Esophagus squamous epithelium (tissue), 5 donors: ENCODE data around the gene ARID5B. TPM values are rescaled to one million over a fixed set of nuclear protein-coding genes. Genes with fewer than 3 reads are reported as not detected.

ENCODE experiments used
- DNase-seq: peaks from one replicate; lab custom pipeline; 2025; lab: John Stamatoyannopoulos, UW
- H3K27ac ChIP-seq, 4 donors: fragments of 200-600 bp; sonication (generic); one replicate each; pipeline ENCODE4 v1.5.1; 2016 to 2019; ENCODE audit warnings: mild to moderate bottlenecking in 1 of 4
- H3K27me3 ChIP-seq, 4 donors: fragments of 200-600 bp; sonication (generic); 1 replicate in 3 of 4; 2 replicates in 1 of 4; pipeline versions ENCODE4 v1.5.1 to v1.6.0; 2017 to 2021; ENCODE audit warnings: antibody characterized with exemption in 1 of 4
- H3K36me3 ChIP-seq, 3 donors: fragments of 200-600 bp; sonication (generic); one replicate each; pipeline ENCODE4 v1.5.1; 2016 to 2019
- H3K4me1 ChIP-seq, 3 donors: fragments of 200-600 bp; sonication (generic); one replicate each; pipeline ENCODE4 v1.5.1; 2017 to 2019
- H3K4me3 ChIP-seq, 4 donors: fragments of 200-600 bp; sonication (generic); 1 replicate in 3 of 4; 2 replicates in 1 of 4; pipeline ENCODE4 v1.5.1; 2016 to 2019; ENCODE audit warnings: mild to moderate bottlenecking in 2 of 4, moderate library complexity in 1 of 4
- H3K9me3 ChIP-seq, 3 donors: fragments of 200-600 bp; sonication (generic); one replicate each; pipeline ENCODE4 v1.5.1; 2016 to 2019
- CTCF ChIP-seq, 6 experiments: fragments of 450-650 bp in 4 of 6; fragments of 200-600 bp in 2 of 6; sonication (generic) in 2 of 6; IDR thresholded peaks; one replicate each; pipeline ENCODE4 v1.5.1; 2016 to 2019; ENCODE audit warnings: antibody characterized with exemption in 6 of 6, mild to moderate bottlenecking in 4 of 6, moderate library complexity in 4 of 6
- POLR2A ChIP-seq, 4 donors: fragments of 450-650 bp; IDR thresholded peaks; one replicate each; pipeline ENCODE4 v1.6.1; 2017; ENCODE audit warnings: antibody characterized with exemption in 4 of 4, mild to moderate bottlenecking in 4 of 4, moderate library complexity in 3 of 4
- WGBS, 2 donors: methylation state at CpG; one replicate each; pipeline ENCODE4 v1.1.5; 2018; 5-methylcytosine and 5-hydroxymethylcytosine counted together
- intact Hi-C: fragments of 100-400 bp; cut with DNase I; formaldehyde crosslinking; loops from one replicate; pipeline ENCODE4 v1.15.0; 2022
- total RNA-seq, 4 donors: library from RNA; depleted of rRNA; stranded (reverse); fragments of >200 nt; gene quantifications; one replicate each; pipeline ENCODE4 v1.1.0, GENCODE V29; 2016
- donor health status: DM: yes; HTN: yes; CAD: no.

The ARID5B gene
- total RNA-seq, 4 donors from 2014 or later = 18.0 to 38.1 (median 30.2) TPM

- H3K4me1 ChIP-seq = peaks cover 10 to 57% (median 18%) of the 10 kb centered on the region in 3 donors
- peak overlapping the region in 2 of 4 donors; percentile 7 to 47 for H3K27ac ChIP-seq
- no peak overlapping the region for H3K4me3 ChIP-seq
- peaks cover 0 to 5% (median 0%) of the 10 kb centered on the region in 3 donors for H3K36me3 ChIP-seq
- H3K9me3 ChIP-seq = no peaks in the 10 kb centered on the region
- intact Hi-C loops = no loop called here
- no peak for DNase-seq
- no peak for TF ChIP-seq CTCF (IDR thresholded peaks at IDR 0.05)
- no peak for TF ChIP-seq POLR2A (IDR thresholded peaks at IDR 0.05)
- WGBS, 2 donors = 66 to 73% methylated on average over 3 of the region's 3 CpGs
- no peaks in the 10 kb centered on the region for H3K27me3 ChIP-seq
Measured at GRCh38 chr10:61907587-61907986, 6.1 kb downstream of the ARID5B start.

GRCh38 chr10:61910226-61910805 is 8.8 kb downstream of the ARID5B start:
- no peaks in the 10 kb centered on the region for H3K9me3 ChIP-seq
- H3K4me3 ChIP-seq = no peak overlapping the region
- H3K36me3 ChIP-seq = peaks cover 0 to 25% (median 0%) of the 10 kb centered on the region in 3 donors
- H3K27ac ChIP-seq = no peak overlapping the region
- no peaks in the 10 kb centered on the region for H3K27me3 ChIP-seq
- peaks cover 0 to 41% (median 12%) of the 10 kb centered on the region in 3 donors for H3K4me1 ChIP-seq
- 89 to 92% methylated on average over 6 of the region's 6 CpGs for WGBS, 2 donors
- TF ChIP-seq CTCF (IDR thresholded peaks at IDR 0.05) (no peak), POLR2A (IDR thresholded peaks at IDR 0.05) (no peak)
- no peak for DNase-seq
- intact Hi-C loops = no loop called here

- H3K27me3 ChIP-seq = no peaks in the 10 kb centered on the region
- no peaks in the 10 kb centered on the region for H3K9me3 ChIP-seq
- no peak overlapping the region for H3K27ac ChIP-seq
- DNase-seq = no peak
- peaks cover 0 to 29% (median 0%) of the 10 kb centered on the region in 3 donors for H3K36me3 ChIP-seq
- intact Hi-C loops = no loop called here
- WGBS, 2 donors = 76 to 85% methylated on average over 2 of the region's 2 CpGs
- TF ChIP-seq CTCF (IDR thresholded peaks at IDR 0.05) (no peak), POLR2A (IDR thresholded peaks at IDR 0.05) (no peak)
- H3K4me1 ChIP-seq = peaks cover 0 to 35% (median 11%) of the 10 kb centered on the region in 3 donors
- no peak overlapping the region for H3K4me3 ChIP-seq
Measured at GRCh38 chr10:61910894-61911293, 9.4 kb downstream of the ARID5B start.

GRCh38 chr10:61911425-61911824 is 9.9 kb downstream of the ARID5B start:
- TF ChIP-seq CTCF (IDR thresholded peaks at IDR 0.05) (no peak), POLR2A (IDR thresholded peaks at IDR 0.05) (no peak)
- 78 to 80% methylated on average over 5 of the region's 5 CpGs for whole genome bisulfite sequencing, 2 donors
- intact Hi-C loops = no loop called here
- DNase-seq = no peak
- Histone ChIP-seq H3K4me3 (no peak overlapping the region), H3K9me3 (no peaks in the 10 kb centered on the region), H3K27me3 (no peaks in the 10 kb centered on the region), H3K27ac (no peak overlapping the region), H3K4me1 (peaks cover 0 to 30% (median 11%) of the 10 kb centered on the region in 3 donors), H3K36me3 (peaks cover 0 to 29% (median 0%) of the 10 kb centered on the region in 3 donors)

DNA sequence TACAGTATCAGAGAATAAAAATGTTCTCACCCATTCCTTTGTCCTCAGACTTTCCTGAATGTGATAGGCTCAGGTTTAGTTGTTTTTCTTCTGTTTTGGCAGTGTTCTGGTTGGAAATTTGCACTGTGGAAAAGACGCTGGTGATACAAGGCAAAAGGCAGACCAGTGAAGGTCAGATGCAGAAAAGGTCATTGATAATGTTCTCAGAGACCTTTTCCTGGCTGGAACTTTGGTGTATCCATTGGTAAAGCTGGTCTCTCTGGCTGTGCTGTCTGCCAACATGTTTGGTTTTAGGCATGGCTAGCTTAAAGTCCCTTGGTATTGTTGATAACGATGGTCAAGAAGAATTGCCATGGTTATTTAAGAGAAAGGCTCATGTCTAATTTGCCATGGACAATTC is 11.5 kb downstream of the ARID5B start:
- Histone ChIP-seq H3K36me3 (peaks cover 0 to 29% (median 0%) of the 10 kb centered on the region in 3 donors), H3K27ac (no peak overlapping the region), H3K27me3 (no peaks in the 10 kb centered on the region), H3K9me3 (no peaks in the 10 kb centered on the region), H3K4me1 (peaks cover 0 to 19% (median 11%) of the 10 kb centered on the region in 3 donors), H3K4me3 (no peak overlapping the region)
- WGBS, 2 donors = 86 to 87% methylated on average over 2 of the region's 2 CpGs
- intact Hi-C loops = no loop called here
- no peak for TF ChIP-seq POLR2A (IDR thresholded peaks at IDR 0.05)
- no peak for TF ChIP-seq CTCF (IDR thresholded peaks at IDR 0.05)
- no peak for DNase-seq
